ENCODE data around the gene GRIK4. TPM values are rescaled to one million over a fixed set of nuclear protein-coding genes. Genes with fewer than 3 reads are reported as not detected.

The GRIK4 gene
- total RNA-seq, 4 donors from 2014 or later, result under 0.01 to 0.69 (median 0.25) TPM

GRCh38 chr11:120571476-120571875 lies 59.9 kb downstream of the GRIK4 start:
- no peak for ATAC-seq
- Histone ChIP-seq H3K27me3 (peaks cover 44% of the 10 kb centered on the region), H3K4me1 (no peaks in the 10 kb centered on the region), H3K9me3 (no peaks in the 10 kb centered on the region), H3K36me3 (no peaks in the 10 kb centered on the region), H3K4me3 (no peak overlapping the region), H3K27ac (no peak overlapping the region)
- WGBS, 2 donors (ENCODE audit: low coverage in 1 of 2), result no CpG with 5 or more reads among the region's 1 CpG
- no peak for TF ChIP-seq POLR2A (IDR thresholded peaks at IDR 0.05)
- no peak for TF ChIP-seq EP300 (IDR thresholded peaks at IDR 0.05)
- no peak for TF ChIP-seq POLR2AphosphoS5 (IDR thresholded peaks at IDR 0.05)
- TF ChIP-seq, protein P1, sequence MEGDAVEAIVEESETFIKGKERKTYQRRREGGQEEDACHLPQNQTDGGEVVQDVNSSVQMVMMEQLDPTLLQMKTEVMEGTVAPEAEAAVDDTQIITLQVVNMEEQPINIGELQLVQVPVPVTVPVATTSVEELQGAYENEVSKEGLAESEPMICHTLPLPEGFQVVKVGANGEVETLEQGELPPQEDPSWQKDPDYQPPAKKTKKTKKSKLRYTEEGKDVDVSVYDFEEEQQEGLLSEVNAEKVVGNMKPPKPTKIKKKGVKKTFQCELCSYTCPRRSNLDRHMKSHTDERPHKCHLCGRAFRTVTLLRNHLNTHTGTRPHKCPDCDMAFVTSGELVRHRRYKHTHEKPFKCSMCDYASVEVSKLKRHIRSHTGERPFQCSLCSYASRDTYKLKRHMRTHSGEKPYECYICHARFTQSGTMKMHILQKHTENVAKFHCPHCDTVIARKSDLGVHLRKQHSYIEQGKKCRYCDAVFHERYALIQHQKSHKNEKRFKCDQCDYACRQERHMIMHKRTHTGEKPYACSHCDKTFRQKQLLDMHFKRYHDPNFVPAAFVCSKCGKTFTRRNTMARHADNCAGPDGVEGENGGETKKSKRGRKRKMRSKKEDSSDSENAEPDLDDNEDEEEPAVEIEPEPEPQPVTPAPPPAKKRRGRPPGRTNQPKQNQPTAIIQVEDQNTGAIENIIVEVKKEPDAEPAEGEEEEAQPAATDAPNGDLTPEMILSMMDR (IDR thresholded peaks at IDR 0.05), result no peak

DNA sequence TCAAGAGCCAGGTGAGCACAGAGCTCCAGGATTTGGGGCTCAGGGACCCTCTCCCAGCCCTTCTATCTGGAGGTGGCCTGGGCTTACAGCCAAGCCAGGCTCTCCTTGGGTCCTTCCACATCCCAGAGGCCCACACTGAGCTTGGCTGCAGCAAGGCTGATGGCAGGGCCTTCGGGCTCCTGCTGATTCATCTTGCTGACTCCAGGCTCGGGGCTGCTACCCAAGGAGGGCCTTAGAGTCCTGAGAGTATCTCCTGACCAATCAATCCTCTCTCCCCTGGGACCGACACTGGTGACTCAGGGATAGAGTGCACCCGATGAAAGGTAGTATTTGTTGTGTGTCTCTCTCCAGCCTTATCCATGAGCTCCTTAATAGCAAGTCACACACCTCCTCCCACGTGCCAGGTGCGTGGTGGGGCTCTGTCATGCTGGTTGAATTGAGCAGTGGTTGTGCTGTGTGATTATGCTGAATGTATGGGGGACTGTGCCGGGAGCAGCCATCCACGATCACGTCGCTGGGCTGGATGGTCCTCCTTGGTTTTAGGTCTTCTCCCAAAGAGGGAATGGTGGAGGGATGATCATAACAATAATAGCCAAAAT lies 62.3 kb downstream of the GRIK4 start:
- Histone ChIP-seq H3K27me3 (peaks cover 47% of the 10 kb centered on the region), H3K27ac (no peak overlapping the region), H3K9me3 (no peaks in the 10 kb centered on the region), H3K4me1 (no peaks in the 10 kb centered on the region), H3K36me3 (no peaks in the 10 kb centered on the region), H3K4me3 (no peak overlapping the region)
- no peak for ATAC-seq
- TF ChIP-seq POLR2A (IDR thresholded peaks at IDR 0.05), result no peak
- TF ChIP-seq, protein P1 (IDR thresholded peaks at IDR 0.05), result no peak
- no peak for TF ChIP-seq POLR2AphosphoS5 (IDR thresholded peaks at IDR 0.05)
- no peak for TF ChIP-seq EP300 (IDR thresholded peaks at IDR 0.05)
- WGBS, 2 donors (ENCODE audit: low coverage in 1 of 2), result 100% methylated on average over 4 of the region's 10 CpGs; no CpG with 5 or more reads in 1 of the 2 donors

GRCh38 chr11:120574876-120575275 lies 63.3 kb downstream of the GRIK4 start:
- H3K27me3 ChIP-seq, result peaks cover 48% of the 10 kb centered on the region
- no peak overlapping the region for H3K4me3 ChIP-seq
- no peaks in the 10 kb centered on the region for H3K4me1 ChIP-seq
- TF ChIP-seq POLR2AphosphoS5 (IDR thresholded peaks at IDR 0.05), result no peak
- TF ChIP-seq POLR2A (IDR thresholded peaks at IDR 0.05), result no peak
- TF ChIP-seq, protein P1 (IDR thresholded peaks at IDR 0.05), result no peak
- no peak for TF ChIP-seq EP300 (IDR thresholded peaks at IDR 0.05)
- H3K27ac ChIP-seq, result no peak overlapping the region
- ATAC-seq, result no peak
- 64 to 98% methylated on average over 6 to 7 of the region's 8 CpGs for WGBS, 2 donors (ENCODE audit: low coverage in 1 of 2)
- no peaks in the 10 kb centered on the region for H3K36me3 ChIP-seq
- H3K9me3 ChIP-seq, result no peaks in the 10 kb centered on the region

- Histone ChIP-seq H3K27ac (no peak overlapping the region), H3K4me3 (no peak overlapping the region), H3K4me1 (no peaks in the 10 kb centered on the region), H3K36me3 (no peaks in the 10 kb centered on the region), H3K27me3 (peaks cover 52% of the 10 kb centered on the region), H3K9me3 (no peaks in the 10 kb centered on the region)
- TF ChIP-seq, protein P1 (IDR thresholded peaks at IDR 0.05), result no peak
- TF ChIP-seq POLR2A (IDR thresholded peaks at IDR 0.05) (no peak), EP300 (IDR thresholded peaks at IDR 0.05) (no peak), POLR2AphosphoS5 (IDR thresholded peaks at IDR 0.05) (no peak)
- WGBS, 2 donors (ENCODE audit: low coverage in 1 of 2), result 60% methylated on average over 1 of the region's 9 CpGs; no CpG with 5 or more reads in 1 of the 2 donors
- ATAC-seq, result no peak
Observed at GRCh38 chr11:120575461-120575860, 63.9 kb downstream of the GRIK4 start.

GRCh38 chr11:120576606-120577005 lies 65.1 kb downstream of the GRIK4 start:
- ATAC-seq, result no peak
- H3K27me3 ChIP-seq, result peaks cover 49% of the 10 kb centered on the region
- no peaks in the 10 kb centered on the region for H3K9me3 ChIP-seq
- no peaks in the 10 kb centered on the region for H3K36me3 ChIP-seq
- TF ChIP-seq POLR2A (IDR thresholded peaks at IDR 0.05) (no peak), EP300 (IDR thresholded peaks at IDR 0.05) (no peak)
- no peak overlapping the region for H3K27ac ChIP-seq
- WGBS, 2 donors (ENCODE audit: low coverage in 1 of 2), result 83 to 100% methylated on average over 5 of the region's 7 CpGs
- no peaks in the 10 kb centered on the region for H3K4me1 ChIP-seq
- no peak overlapping the region for H3K4me3 ChIP-seq
